Endothelial cell of umbilical vein (primary cell): Measurements from ENCODE around the gene NGLY1. TPM values are rescaled to one million over a fixed set of nuclear protein-coding genes. Genes with fewer than 3 reads are reported as not detected.

Experiments
- BruUV-seq: library from RNA; stranded (reverse); fragments of 400-500 nt; replicated peaks from 2 replicates; lab custom pipeline; 2021; lab: Mats Ljungman, UMichigan
- CTCF ChIA-PET: fragments of 300-600, 350-600 bp; sonication (Branson Sonifier 250); formaldehyde crosslinking; loops from one replicate; lab custom pipeline; 2021; ENCODE audit warnings: antibody characterized with exemption, inconsistent platforms; lab: Charles Lee
- POLR2A ChIA-PET: fragments of 300-600, 350-600 bp; sonication (Branson Sonifier 250); formaldehyde crosslinking; loops from one replicate; lab custom pipeline; 2021; ENCODE audit warnings: antibody characterized with exemption, inconsistent platforms; lab: Charles Lee
- DNase-seq: peaks from one replicate; pipeline ENCODE4 v3.0.0-alpha.2; 2011; ENCODE audit warnings: low read depth, low spot score
- FAIRE-seq: peaks from 2 replicates; lab custom pipeline; 2011; peaks lifted over from hg19 to GRCh38; lab: Jason Lieb, UNC
- H2AFZ ChIP-seq: 2 replicates; pipeline ENCODE4 v1.6.0; 2012; ENCODE audit warnings: low read depth, low read length, control low read depth, inconsistent platforms
- H3K27ac ChIP-seq: 2 replicates; pipeline ENCODE4 v1.5.1; 2011; ENCODE audit warnings: low read depth, mild to moderate bottlenecking, control low read depth, low read length, moderate library complexity; ENCODE audit not compliant: insufficient read depth
- H3K27me3 ChIP-seq, 2 experiments: 2 replicates each; pipeline versions ENCODE4 v1.6.0 to v1.6.1; 2011; ENCODE audit warnings: low read length in 2 of 2, mixed read lengths in 1 of 2; ENCODE audit not compliant: control insufficient read depth in 2 of 2, insufficient read depth in 2 of 2
- H3K36me3 ChIP-seq, 2 experiments: 2 replicates in 1 of 2; 3 replicates in 1 of 2; pipeline ENCODE4 v1.5.1; 2011; ENCODE audit warnings: low read length in 2 of 2, mild to moderate bottlenecking in 1 of 2, moderate library complexity in 1 of 2; ENCODE audit not compliant: control insufficient read depth in 2 of 2, insufficient read depth in 2 of 2; ENCODE audit errors: extremely low read depth in 1 of 2
- H3K4me1 ChIP-seq: 3 replicates; pipeline ENCODE4 v1.5.1; 2011; ENCODE audit warnings: mild to moderate bottlenecking, low read length; ENCODE audit not compliant: control insufficient read depth, insufficient read depth; ENCODE audit errors: extremely low read depth
- H3K4me2 ChIP-seq: 2 replicates; pipeline ENCODE4 v1.6.1; 2011; ENCODE audit warnings: low read length, control low read depth, mixed read lengths; ENCODE audit not compliant: insufficient read depth
- H3K4me3 ChIP-seq, 3 experiments: fragments of 200-600 bp in 1 of 3; sonication (generic), shearing (Covaris generic) in 1 of 3; replicated peaks in 1 of 3; 2 replicates each; pipeline ENCODE4 v1.5.1; 2011 to 2016; ENCODE audit warnings: control low read depth in 3 of 3, low read length in 3 of 3, mild to moderate bottlenecking in 2 of 3, inconsistent platforms in 1 of 3, low read depth in 1 of 3, moderate library complexity in 1 of 3; ENCODE audit not compliant: insufficient read depth in 1 of 3
- H3K79me2 ChIP-seq: 2 replicates; pipeline ENCODE4 v1.6.0; 2012; ENCODE audit warnings: low read length, inconsistent platforms; ENCODE audit not compliant: control insufficient read depth, insufficient read depth
- H3K9ac ChIP-seq: replicated peaks from 2 replicates; pipeline ENCODE3; 2011; ENCODE audit warnings: low read length, control low read depth; ENCODE audit not compliant: insufficient read depth; ENCODE audit errors: extremely low read depth
- H3K9me1 ChIP-seq: replicated peaks from 3 replicates; pipeline ENCODE4 v1.6.0; 2011; ENCODE audit warnings: mild to moderate bottlenecking, low read length; ENCODE audit not compliant: control insufficient read depth, insufficient read depth; ENCODE audit errors: extremely low read depth
- H3K9me3 ChIP-seq: replicated peaks from 2 replicates; pipeline ENCODE4 v1.5.1; 2012; ENCODE audit warnings: low read length, inconsistent platforms; ENCODE audit not compliant: control insufficient read depth, insufficient read depth
- H4K20me1 ChIP-seq: replicated peaks from 2 replicates; pipeline ENCODE3; 2011; ENCODE audit warnings: mild to moderate bottlenecking, low read length; ENCODE audit not compliant: control insufficient read depth, insufficient read depth; ENCODE audit errors: extremely low read depth
- EZH2 ChIP-seq: IDR thresholded peaks from 2 replicates; pipeline ENCODE4 v1.6.1; 2012; ENCODE audit warnings: borderline replicate concordance, low read depth, mild to moderate bottlenecking, moderate library complexity, low read length, inconsistent platforms; ENCODE audit not compliant: severe bottlenecking
- FOS ChIP-seq: IDR thresholded peaks from 2 replicates; pipeline ENCODE4 v1.6.1; 2011; ENCODE audit warnings: mild to moderate bottlenecking, low read length, moderate library complexity, borderline replicate concordance; ENCODE audit not compliant: insufficient read depth
- GATA2 ChIP-seq: IDR thresholded peaks from 2 replicates; pipeline ENCODE4 v1.7.0; 2011; ENCODE audit warnings: low read depth, mild to moderate bottlenecking, moderate library complexity, mixed read lengths, low read length; ENCODE audit not compliant: insufficient read length, insufficient read depth
- JUN ChIP-seq: IDR thresholded peaks from 2 replicates; pipeline ENCODE4 v1.6.1; 2011; ENCODE audit warnings: borderline replicate concordance, low read depth; ENCODE audit not compliant: insufficient read length, insufficient read depth
- MAX ChIP-seq: IDR thresholded peaks from 2 replicates; pipeline ENCODE4 v1.6.1; 2011; ENCODE audit not compliant: insufficient read depth, insufficient read length
- MYC ChIP-seq: IDR thresholded peaks from one replicate; pipeline ENCODE4 v1.6.1; 2011; ENCODE audit warnings: mild to moderate bottlenecking, low read depth, low read length
- POLR2AphosphoS5 ChIP-seq: IDR thresholded peaks from 2 replicates; pipeline ENCODE4 v1.6.1; 2012; ENCODE audit warnings: low read depth, mild to moderate bottlenecking, control low read depth, low read length, moderate library complexity; ENCODE audit not compliant: insufficient read depth
- dilution Hi-C: fragments of 300-500 bp; cut with MboI; formaldehyde crosslinking; loops from one replicate; pipeline ENCODE4 v1.15.0; 2019; ENCODE audit warnings: low sequenced_read_pairs; ENCODE audit not compliant: extremely low pct_ligation_motif_present
- intact Hi-C: fragments of 100-400 bp; cut with micrococcal nuclease; formaldehyde crosslinking; loops from one replicate; pipeline ENCODE4 v1.10.0; 2022
- polyA plus RNA-seq, 4 experiments: library from polyadenylated mRNA; depleted of rRNA in 3 of 4; stranded (reverse) in 3 of 4; unstranded in 1 of 4; fragments of >200 nt; gene quantifications; 2 replicates each; pipeline versions ENCODE4 v1.2.1 to v1.2.3, GENCODE V29; 2011 to 2012; ENCODE audit warnings: missing spikeins in 1 of 4
- total RNA-seq: library from RNA; stranded (reverse); gene quantifications from 2 replicates; pipeline ENCODE4 v1.2.3, GENCODE V29; 2021

NGLY1 gene
- total and polyA plus RNA-seq, 2 donors (not counting 3 experiments of a cell fraction or from before 2014, with no cell fraction given), result 5.3 to 29.6 TPM

DNA sequence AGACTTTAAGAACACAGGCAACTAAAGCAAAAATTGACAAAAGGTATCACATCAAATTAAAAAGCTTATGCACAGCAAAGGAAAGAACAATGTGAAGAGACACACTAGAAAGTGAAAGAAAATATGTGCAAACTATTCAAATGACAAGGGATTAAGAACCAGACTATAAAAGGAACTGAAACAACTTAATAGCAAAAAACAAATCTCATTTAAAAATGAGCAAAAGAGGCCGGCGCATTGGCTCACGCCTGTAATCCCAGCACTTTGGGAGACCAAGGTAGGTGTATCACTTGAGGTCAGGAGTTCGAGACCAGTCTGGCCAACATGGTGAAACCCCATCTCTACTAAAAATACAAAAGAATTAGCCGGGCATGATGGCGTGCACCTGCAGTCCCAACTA, 14.4 kb downstream of the NGLY1 start:
- dilution Hi-C loops, result no loop called here
- Histone ChIP-seq H3K9me3 (no peaks in the 10 kb centered on the region), H3K27ac (no peak overlapping the region), H3K9me1 (no peaks in the 10 kb centered on the region), H4K20me1 (no peaks in the 10 kb centered on the region), H3K4me3 (no peak overlapping the region), H3K27me3 (no peaks in the 10 kb centered on the region), H3K36me3 (peaks cover 3 to 4% of the 10 kb centered on the region in 2 experiments), H3K9ac (no peak overlapping the region), H3K79me2 (no peaks in the 10 kb centered on the region), H2AFZ (no peak overlapping the region), H3K4me2 (no peak overlapping the region), H3K4me1 (no peaks in the 10 kb centered on the region)
- BruUV-seq, result no TSS peak
- intact Hi-C loops, result no loop called here
- ChIA-PET CTCF (interaction anchor here (0.7 kb wide), 1 partner anchor 96 kb away, joined by 3 read pairs; no protein-coding TSS in a partner anchor), POLR2A (no interaction called here)
- FAIRE-seq (no peak), DNase-seq (no peak)
- TF ChIP-seq JUN, result no peak
- no peak for TF ChIP-seq EZH2
- no peak for TF ChIP-seq FOS
- no peak for TF ChIP-seq POLR2AphosphoS5
- TF ChIP-seq MAX, result no peak
- TF ChIP-seq GATA2, result no peak
- TF ChIP-seq MYC, result no peak

DNA sequence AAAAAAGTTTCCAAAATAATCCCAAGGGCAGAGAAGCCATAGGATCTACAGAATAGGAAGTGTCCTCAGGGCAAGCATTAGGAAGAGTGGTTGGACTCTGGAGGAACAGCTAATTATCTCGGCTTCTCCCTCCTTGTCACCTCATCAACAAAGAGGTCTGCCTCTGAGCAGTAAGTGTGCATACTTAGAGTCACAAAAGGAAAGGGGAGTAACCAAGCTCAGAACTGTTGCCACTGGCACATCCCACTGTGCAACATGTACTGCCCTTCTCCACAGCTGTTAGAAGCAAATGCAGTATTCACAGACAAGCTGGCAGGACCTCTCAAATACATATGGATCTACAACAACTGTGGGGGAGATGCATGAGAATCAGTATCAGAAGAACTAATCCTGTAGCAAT, 31.5 kb downstream of the NGLY1 start:
- TF ChIP-seq GATA2 (no peak), MAX (no peak), JUN (no peak), MYC (no peak)
- Histone ChIP-seq H3K4me3 (no peak overlapping the region), H4K20me1 (no peaks in the 10 kb centered on the region), H3K9me3 (no peaks in the 10 kb centered on the region), H3K27ac (no peak overlapping the region), H3K4me2 (no peak overlapping the region), H3K79me2 (no peaks in the 10 kb centered on the region), H3K4me1 (peaks cover under 1% of the 10 kb centered on the region), H3K36me3 (peaks cover 0 to 3% of the 10 kb centered on the region in 2 experiments), H3K9me1 (no peaks in the 10 kb centered on the region), H3K9ac (no peak overlapping the region), H3K27me3 (no peaks in the 10 kb centered on the region), H2AFZ (no peak overlapping the region)
- ChIA-PET POLR2A (no interaction called here), CTCF (no interaction called here)
- FAIRE-seq (no peak), DNase-seq (no peak)
- intact Hi-C loops, result no loop called here
- BruUV-seq, result no TSS peak
- dilution Hi-C loops, result no loop called here
